PFSK-1 (cell line): ENCODE measurements around the gene PAM16.

Experiments
- FOXP2 ChIP-seq: optimal IDR thresholded peaks from 2 replicates; pipeline ENCODE3; 2011; ENCODE audit warnings: borderline replicate concordance, control low read depth, inconsistent platforms; ENCODE audit not compliant: insufficient read depth; ENCODE audit errors: extremely low read length, extremely low read depth
- POLR2AphosphoS5 ChIP-seq: IDR thresholded peaks from 2 replicates; pipeline ENCODE4 v1.6.1; 2012; ENCODE audit warnings: low read depth, mild to moderate bottlenecking, control low read depth, low read length, moderate library complexity
- SIN3A ChIP-seq: IDR thresholded peaks from 2 replicates; pipeline ENCODE4 v1.6.1; 2012; ENCODE audit warnings: mild to moderate bottlenecking, low read length, moderate library complexity, borderline replicate concordance; ENCODE audit not compliant: insufficient read depth
- TAF1 ChIP-seq: IDR thresholded peaks from 2 replicates; pipeline ENCODE4 v1.6.1; 2012; ENCODE audit warnings: low read length, control low read depth, borderline replicate concordance; ENCODE audit not compliant: insufficient read depth
- TF ChIP-seq, protein P1 (sequence below), 2 experiments: IDR thresholded peaks; 2 replicates each; pipeline versions ENCODE4 v1.6.1 to v1.8.0; 2011 to 2012; ENCODE audit warnings: low read depth in 2 of 2, low read length in 2 of 2, control low read depth in 1 of 2, inconsistent platforms in 1 of 2, mild to moderate bottlenecking in 1 of 2, moderate library complexity in 1 of 2; ENCODE audit not compliant: insufficient read depth in 1 of 2

PAM16 gene

DNA sequence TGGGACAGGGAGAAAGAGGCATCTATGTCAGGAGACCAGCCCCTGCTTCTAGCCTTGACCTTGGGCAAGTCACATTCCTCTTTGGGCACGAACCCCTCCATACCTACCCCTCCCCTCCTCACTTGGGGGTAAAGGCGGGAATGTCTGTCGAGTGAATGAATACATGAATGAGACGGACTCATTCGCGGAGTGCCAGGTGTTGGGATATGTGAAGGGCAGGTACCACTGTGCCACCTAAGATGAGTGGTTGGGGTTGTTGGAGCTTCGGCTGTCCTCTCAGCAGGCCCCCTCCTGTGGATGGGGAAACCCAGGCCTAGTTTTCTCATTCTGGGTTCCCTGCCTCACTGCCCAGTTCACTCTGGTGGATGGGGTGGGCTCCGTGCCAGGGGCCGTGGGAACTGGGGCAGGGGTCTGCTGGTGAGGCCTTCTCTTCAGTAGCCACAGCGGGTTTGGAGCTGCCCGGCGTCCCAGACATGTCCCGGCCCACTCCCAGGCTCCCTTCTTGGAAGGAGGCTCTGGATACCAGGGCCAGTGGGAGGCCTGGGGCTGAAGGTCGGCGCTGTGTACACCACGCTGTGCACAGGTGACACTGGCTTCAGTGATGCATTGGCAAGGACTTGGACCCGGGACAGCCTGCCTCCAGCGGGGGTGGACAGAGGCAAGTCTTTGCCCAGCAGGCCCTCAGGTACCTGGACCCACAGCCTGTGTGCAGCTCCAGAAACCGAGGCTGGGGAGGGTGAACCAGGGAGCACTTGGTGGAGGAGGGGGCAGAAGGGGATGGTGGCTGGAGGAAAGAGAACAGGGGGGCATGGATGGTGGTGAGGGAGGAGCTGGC lies 29.6 kb downstream of the PAM16 start:
- TF ChIP-seq, protein P1, sequence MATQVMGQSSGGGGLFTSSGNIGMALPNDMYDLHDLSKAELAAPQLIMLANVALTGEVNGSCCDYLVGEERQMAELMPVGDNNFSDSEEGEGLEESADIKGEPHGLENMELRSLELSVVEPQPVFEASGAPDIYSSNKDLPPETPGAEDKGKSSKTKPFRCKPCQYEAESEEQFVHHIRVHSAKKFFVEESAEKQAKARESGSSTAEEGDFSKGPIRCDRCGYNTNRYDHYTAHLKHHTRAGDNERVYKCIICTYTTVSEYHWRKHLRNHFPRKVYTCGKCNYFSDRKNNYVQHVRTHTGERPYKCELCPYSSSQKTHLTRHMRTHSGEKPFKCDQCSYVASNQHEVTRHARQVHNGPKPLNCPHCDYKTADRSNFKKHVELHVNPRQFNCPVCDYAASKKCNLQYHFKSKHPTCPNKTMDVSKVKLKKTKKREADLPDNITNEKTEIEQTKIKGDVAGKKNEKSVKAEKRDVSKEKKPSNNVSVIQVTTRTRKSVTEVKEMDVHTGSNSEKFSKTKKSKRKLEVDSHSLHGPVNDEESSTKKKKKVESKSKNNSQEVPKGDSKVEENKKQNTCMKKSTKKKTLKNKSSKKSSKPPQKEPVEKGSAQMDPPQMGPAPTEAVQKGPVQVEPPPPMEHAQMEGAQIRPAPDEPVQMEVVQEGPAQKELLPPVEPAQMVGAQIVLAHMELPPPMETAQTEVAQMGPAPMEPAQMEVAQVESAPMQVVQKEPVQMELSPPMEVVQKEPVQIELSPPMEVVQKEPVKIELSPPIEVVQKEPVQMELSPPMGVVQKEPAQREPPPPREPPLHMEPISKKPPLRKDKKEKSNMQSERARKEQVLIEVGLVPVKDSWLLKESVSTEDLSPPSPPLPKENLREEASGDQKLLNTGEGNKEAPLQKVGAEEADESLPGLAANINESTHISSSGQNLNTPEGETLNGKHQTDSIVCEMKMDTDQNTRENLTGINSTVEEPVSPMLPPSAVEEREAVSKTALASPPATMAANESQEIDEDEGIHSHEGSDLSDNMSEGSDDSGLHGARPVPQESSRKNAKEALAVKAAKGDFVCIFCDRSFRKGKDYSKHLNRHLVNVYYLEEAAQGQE (IDR thresholded peaks at IDR 0.05; ENCODE audit: insufficient read depth in 1 of 2, low read depth in 2 of 2, low read length in 2 of 2): no peak
- TF ChIP-seq POLR2AphosphoS5 (no peak), TAF1 (no peak), FOXP2 (no peak), SIN3A (no peak)

DNA sequence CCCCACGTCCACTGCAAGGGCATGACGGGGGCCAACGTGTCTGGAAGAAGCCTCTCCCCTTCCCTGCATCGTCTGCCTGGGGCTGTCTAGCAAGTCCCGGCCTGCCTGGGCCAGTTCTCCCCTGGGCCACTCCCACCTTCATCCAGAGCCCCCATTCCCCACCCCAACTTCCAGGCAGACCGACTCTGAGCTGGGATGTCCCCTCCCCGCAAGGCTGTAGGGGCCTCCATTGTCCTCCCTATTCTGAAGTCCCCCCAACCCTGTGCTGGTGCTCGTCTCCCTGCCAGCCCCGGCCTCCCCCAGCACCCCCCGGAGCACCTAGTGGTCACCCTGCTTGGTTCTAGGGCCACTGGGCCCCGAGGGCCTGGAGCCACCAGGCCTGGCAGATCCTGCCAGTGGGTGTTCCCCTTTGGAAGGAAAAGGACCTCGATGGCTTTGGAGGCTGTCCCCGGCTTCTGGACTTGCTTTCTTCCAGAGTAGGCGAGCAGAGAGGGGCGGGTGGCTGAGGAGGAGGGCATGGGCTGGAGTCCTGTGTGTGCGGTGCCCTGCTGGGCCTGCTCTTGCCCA lies 30.5 kb downstream of the PAM16 start:
- TF ChIP-seq POLR2AphosphoS5 (no peak), SIN3A (no peak), FOXP2 (no peak), TAF1 (no peak)
- TF ChIP-seq, protein P1 (IDR thresholded peaks at IDR 0.05; ENCODE audit: insufficient read depth in 1 of 2, low read depth in 2 of 2, low read length in 2 of 2): no peak

DNA sequence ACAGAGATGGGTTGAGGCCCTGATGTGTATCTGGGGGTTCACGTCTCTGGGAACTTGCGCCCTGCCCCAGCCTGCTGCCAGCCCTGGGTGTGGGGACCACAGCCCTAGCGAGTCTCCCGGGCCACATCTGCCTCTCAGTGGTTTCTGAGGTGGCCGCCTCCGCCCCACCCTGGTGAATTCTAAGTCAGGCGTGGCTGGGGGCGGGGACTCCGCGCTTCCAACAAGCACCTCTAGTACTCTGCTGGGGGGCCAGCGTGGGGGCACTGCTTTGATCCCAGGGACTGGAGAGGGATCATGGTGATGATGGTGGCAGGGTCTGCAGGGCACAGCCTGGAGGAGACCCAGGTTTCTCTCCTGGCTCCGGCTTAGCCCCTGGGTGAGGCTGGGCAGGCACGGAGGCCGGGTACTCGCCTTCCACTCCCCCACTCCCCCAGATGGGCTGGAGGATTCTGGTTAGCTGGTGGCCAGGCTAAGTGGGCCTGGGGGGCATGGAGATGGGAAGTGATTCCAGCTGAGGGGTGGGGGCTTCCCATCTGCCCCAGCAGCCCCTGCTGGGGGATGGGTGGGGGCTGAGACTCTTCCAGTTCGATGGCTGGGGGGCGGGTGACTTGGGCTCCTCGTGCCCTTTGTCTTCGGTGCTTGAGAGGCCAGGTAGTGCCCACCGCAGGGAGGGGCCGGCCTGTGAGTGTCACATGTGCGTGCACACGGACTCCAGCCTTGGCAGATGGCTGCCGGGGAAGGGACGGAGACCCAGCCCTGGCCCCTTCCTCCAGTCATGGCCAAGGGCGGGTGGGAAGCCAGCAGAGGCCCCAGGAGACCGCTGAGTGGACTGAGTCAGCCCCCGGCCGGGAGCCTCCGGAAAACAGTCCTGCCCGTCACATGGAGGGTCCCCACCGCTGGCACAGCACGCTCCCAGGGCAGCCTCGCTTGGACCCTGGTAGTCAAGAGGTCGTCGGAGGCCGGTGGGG lies 31.4 kb downstream of the PAM16 start:
- TF ChIP-seq FOXP2 (no peak), POLR2AphosphoS5 (no peak), TAF1 (no peak), SIN3A (no peak)
- TF ChIP-seq, protein P1 (IDR thresholded peaks at IDR 0.05; ENCODE audit: insufficient read depth in 1 of 2, low read depth in 2 of 2, low read length in 2 of 2): no peak

DNA sequence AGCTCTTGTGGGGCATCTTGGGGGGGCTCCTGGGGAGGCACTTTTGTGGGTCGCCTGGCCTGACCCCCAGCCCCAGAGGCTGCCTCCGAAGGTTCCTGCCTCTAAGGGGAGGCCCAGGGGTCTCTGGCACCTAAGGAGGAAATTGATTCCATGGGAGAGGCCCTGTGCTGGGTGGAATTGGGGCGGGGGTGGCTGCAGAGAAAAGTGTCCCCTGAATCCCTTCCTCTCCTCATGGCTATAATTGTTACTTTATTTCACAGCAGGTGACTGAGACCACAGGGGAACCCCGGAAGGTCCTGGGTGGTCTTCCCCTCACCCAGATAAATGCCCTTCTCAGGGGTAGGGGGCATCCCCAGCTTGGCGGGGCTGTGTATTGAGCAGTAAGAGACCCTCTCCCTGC lies 32.2 kb downstream of the PAM16 start:
- TF ChIP-seq FOXP2: no peak
- TF ChIP-seq SIN3A: no peak

DNA sequence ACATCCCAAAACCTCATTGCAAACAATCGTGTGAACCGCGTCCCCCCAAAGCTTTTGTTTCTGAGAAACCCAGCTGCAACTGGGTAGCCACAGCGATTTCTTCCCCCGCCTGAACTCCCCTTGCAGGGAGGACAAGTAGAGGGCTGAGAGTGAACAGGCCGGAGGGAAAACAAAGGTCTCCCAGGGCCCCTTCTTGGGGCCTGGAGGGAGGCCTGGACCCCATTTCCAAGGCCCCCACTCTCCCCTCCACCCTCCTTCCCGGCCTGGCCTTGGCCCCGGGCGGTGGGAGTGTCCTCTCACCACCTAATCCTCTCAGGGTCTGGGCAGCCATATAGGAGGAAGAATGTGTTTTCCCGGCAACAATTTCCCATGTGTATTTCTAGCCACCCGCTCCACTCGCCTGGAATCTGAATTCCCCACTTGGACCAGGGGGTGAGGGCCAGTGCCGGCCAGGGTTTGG lies 32.6 kb downstream of the PAM16 start:
- TF ChIP-seq FOXP2 (no peak), POLR2AphosphoS5 (no peak), SIN3A (no peak), TAF1 (no peak)
- TF ChIP-seq, protein P1 (IDR thresholded peaks at IDR 0.05; ENCODE audit: insufficient read depth in 1 of 2, low read depth in 2 of 2, low read length in 2 of 2): no peak
